ENCODE results near the gene TRAPPC1.

DNA sequence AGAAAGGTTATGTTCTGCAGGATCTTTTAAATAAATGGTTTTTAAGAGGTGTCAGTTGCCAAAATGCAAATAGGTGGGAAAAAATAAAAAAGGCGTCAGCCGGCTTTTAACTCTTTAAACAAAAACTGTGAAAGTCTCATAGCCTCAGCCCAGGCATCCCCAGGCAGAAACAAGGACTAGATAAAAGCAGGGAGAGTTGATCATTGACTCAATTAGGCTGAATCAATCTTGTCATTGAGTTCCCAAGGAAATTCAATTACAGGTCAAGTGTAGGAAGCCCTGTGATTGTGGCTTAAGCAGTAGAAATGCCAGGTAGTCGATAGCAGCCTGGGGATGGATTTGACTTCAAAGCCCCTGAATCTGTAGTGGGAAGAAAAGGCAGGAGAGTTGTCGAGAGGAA is 39.9 kb upstream of the TRAPPC1 start:
- TF ChIP-seq, protein P1, sequence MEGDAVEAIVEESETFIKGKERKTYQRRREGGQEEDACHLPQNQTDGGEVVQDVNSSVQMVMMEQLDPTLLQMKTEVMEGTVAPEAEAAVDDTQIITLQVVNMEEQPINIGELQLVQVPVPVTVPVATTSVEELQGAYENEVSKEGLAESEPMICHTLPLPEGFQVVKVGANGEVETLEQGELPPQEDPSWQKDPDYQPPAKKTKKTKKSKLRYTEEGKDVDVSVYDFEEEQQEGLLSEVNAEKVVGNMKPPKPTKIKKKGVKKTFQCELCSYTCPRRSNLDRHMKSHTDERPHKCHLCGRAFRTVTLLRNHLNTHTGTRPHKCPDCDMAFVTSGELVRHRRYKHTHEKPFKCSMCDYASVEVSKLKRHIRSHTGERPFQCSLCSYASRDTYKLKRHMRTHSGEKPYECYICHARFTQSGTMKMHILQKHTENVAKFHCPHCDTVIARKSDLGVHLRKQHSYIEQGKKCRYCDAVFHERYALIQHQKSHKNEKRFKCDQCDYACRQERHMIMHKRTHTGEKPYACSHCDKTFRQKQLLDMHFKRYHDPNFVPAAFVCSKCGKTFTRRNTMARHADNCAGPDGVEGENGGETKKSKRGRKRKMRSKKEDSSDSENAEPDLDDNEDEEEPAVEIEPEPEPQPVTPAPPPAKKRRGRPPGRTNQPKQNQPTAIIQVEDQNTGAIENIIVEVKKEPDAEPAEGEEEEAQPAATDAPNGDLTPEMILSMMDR (IDR thresholded peaks at IDR 0.05; ENCODE audit: insufficient read depth, low read depth, low read length) = no peak
- TF ChIP-seq EZH2 (IDR thresholded peaks at IDR 0.05; ENCODE audit: insufficient read depth, low read length) = no peak

Measured in astrocyte (in vitro differentiated cells and primary cell).